K562 (cell line): ENCODE measurements around the gene NUP205.

Experiments
- GABPB2 ChIP-seq: fragments of 250-450 bp; sonication (Bioruptor Pico); conservative IDR thresholded peaks from 2 replicates; pipeline ENCODE4 v1.5.1; 2021; ENCODE audit warnings: mild to moderate bottlenecking
- JUNB ChIP-seq: fragments of 450-650 bp; formaldehyde crosslinking; conservative IDR thresholded peaks from 2 replicates; pipeline ENCODE4 v1.4.0; 2020; ENCODE audit warnings: mild to moderate bottlenecking
- POLR2A ChIP-seq: fragments of 450-650 bp; conservative IDR thresholded peaks from 2 replicates; pipeline ENCODE4 v1.6.1; 2016
- TSHZ1 ChIP-seq: fragments of 250-450 bp; sonication (Bioruptor Pico); IDR thresholded peaks from 2 replicates; pipeline ENCODE4 v1.4.0; 2020; ENCODE audit warnings: mild to moderate bottlenecking, moderate library complexity
- USF1 ChIP-seq: sonication (generic); formaldehyde crosslinking; IDR thresholded peaks from 2 replicates; pipeline ENCODE4 v1.9.0; 2022; ENCODE audit warnings: mild to moderate bottlenecking, missing genetic modification reagents

GRCh38 chr7:135616136-135616535, 58.4 kb downstream of the NUP205 start:
- no peak for TF ChIP-seq POLR2A
- TF ChIP-seq GABPB2: no peak
- no peak for TF ChIP-seq JUNB (CRISPR knock-in tag)
- no peak for TF ChIP-seq USF1 (CRISPR knock-in tag)
- TF ChIP-seq TSHZ1: no peak
